ENCODE results near the gene FNDC3B.

Gene FNDC3B

DNA sequence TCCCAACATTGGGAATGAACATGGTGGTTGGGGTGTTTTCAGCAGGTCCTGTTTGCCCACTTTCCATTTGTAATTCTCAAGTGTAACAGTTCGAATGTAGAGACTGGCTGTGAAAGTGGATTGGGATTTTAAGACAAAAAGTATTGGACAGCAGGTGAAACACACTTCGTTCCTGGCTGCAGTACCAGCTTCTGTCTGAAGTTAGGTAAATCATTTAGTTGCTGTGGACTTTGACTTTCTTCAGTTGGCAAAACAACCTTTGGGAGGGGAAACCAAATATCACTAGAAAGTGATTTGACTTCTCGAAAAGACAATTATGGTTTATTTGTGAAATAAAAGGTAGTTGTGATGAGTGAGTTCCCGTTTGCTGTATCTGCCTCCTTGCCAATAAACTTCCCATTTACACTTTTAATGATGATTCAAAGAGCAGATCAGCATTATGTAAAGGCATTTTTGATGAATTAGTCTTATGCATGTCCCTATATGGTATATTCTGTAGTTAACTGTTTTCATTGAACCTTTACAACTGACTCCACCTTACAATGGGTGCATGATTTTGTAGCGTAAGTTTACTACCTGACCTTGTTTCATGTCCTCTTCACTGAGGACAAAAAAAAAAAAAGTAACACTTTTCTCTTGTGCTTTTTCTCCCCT, 34.0 kb downstream of the FNDC3B start:
- DNase-seq (ENCODE audit: low read depth in 2 of 2), result no peak

- DNase-seq (ENCODE audit: low read depth in 2 of 2), result no peak
Measured at GRCh38 chr3:172074032-172074431, 34.7 kb downstream of the FNDC3B start.

DNA sequence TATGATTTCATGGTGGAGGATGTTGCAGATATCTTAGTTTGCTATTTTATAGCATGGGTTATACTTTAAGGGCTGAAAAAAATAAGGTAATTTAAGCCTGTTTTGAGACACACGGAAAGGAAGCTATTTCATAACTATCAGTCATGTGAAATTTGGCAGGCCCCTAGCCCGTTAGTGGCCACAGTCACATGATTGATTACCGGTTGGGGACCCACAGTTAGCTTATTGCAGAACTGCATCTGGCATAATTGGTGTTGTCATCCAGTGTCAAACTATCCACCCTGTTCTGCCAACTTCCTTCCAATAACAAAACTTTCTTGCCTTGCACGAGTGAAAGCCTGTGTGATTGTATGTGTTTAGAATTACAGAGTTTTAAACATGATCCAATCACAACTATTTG, 35.2 kb downstream of the FNDC3B start:
- DNase-seq (ENCODE audit: low read depth in 2 of 2), result no peak

- DNase-seq (ENCODE audit: low read depth in 2 of 2), result no peak
Measured at GRCh38 chr3:172076212-172076611, 36.8 kb downstream of the FNDC3B start.

- DNase-seq (ENCODE audit: low read depth in 2 of 2), result no peak
Measured at GRCh38 chr3:172077197-172077757, 37.9 kb downstream of the FNDC3B start.

DNA sequence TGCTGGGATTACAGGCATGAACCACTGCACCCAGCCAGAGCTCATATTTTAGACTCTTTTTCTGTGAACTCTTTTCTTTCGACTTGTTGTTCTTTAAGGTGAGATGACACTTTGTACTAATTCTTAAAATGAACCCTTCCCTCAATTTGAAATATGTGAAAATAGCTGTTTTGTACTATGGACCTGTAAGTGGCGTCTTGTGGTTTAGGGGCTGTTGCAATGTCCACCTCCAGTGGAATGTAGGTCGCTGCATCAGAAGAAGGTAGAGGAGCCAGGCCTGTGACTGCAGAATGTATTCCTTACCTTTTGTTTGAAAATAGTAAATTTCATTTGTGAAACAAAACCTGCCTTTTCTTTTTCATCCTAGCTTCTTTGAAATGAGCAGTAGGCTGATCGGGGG, 38.9 kb downstream of the FNDC3B start:
- no peak for DNase-seq (ENCODE audit: low read depth in 2 of 2)

- no peak for DNase-seq (ENCODE audit: low read depth in 2 of 2)
Measured at GRCh38 chr3:172078721-172079120, 39.3 kb downstream of the FNDC3B start.

- no peak for DNase-seq (ENCODE audit: low read depth in 2 of 2)
Measured at GRCh38 chr3:172079326-172079976, 40.1 kb downstream of the FNDC3B start.

GRCh38 chr3:172080503-172080902, 41.1 kb downstream of the FNDC3B start:
- DNase-seq (ENCODE audit: low read depth in 2 of 2), result no peak

DNA sequence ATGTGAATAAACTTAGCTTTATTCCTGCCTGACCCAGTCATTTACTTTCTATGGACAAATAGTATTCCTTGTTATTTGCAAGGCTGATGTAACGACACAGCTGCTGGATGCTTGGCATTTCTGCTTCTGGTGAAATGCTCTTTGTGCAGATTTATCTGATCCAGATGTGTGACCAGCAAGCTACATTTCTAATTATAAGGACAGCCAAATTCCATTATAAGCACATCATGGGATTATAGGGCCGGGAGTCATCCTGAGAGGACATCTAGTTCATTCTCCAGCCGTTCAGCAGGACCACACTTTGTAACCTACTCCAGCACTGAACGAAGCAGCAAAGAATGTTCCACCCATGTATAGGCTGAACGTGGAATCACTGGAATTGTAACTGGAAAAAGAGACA, 42.9 kb downstream of the FNDC3B start:
- DNase-seq (ENCODE audit: low read depth in 2 of 2), result no peak

GRCh38 chr3:172082820-172083513, 43.6 kb downstream of the FNDC3B start:
- no peak for DNase-seq (ENCODE audit: low read depth in 2 of 2)

DNA sequence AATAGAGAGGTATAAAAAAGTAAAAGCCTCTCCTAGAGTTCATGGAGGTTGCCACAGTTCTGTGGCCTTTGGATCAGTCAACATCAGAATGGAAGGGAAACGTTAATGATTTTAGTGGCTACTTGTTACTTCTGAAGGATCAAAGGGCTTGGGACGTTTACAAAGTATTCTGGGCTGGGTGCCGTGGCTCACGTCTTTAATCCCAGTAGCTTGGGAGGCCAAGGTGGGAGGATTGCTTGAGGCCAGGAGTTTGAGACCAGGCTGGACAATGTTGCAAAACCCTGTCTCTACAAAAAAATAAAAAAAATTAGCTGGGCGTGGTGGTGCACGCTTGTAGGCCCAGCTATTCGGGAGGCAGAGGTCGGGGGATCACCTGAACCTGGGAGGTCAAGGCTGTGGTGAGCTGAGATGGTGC, 44.6 kb downstream of the FNDC3B start:
- DNase-seq (ENCODE audit: low read depth in 2 of 2), result no peak

GRCh38 chr3:172084871-172085556, 45.6 kb downstream of the FNDC3B start:
- no peak for DNase-seq (ENCODE audit: low read depth in 2 of 2)

GRCh38 chr3:172085557-172085895, 46.1 kb downstream of the FNDC3B start:
- no peak for DNase-seq (ENCODE audit: low read depth in 2 of 2)

GRCh38 chr3:172086071-172086470, 46.7 kb downstream of the FNDC3B start:
- no peak for DNase-seq (ENCODE audit: low read depth in 2 of 2)

GRCh38 chr3:172087198-172087597, 47.8 kb downstream of the FNDC3B start:
- DNase-seq (ENCODE audit: low read depth in 2 of 2), result no peak

DNA sequence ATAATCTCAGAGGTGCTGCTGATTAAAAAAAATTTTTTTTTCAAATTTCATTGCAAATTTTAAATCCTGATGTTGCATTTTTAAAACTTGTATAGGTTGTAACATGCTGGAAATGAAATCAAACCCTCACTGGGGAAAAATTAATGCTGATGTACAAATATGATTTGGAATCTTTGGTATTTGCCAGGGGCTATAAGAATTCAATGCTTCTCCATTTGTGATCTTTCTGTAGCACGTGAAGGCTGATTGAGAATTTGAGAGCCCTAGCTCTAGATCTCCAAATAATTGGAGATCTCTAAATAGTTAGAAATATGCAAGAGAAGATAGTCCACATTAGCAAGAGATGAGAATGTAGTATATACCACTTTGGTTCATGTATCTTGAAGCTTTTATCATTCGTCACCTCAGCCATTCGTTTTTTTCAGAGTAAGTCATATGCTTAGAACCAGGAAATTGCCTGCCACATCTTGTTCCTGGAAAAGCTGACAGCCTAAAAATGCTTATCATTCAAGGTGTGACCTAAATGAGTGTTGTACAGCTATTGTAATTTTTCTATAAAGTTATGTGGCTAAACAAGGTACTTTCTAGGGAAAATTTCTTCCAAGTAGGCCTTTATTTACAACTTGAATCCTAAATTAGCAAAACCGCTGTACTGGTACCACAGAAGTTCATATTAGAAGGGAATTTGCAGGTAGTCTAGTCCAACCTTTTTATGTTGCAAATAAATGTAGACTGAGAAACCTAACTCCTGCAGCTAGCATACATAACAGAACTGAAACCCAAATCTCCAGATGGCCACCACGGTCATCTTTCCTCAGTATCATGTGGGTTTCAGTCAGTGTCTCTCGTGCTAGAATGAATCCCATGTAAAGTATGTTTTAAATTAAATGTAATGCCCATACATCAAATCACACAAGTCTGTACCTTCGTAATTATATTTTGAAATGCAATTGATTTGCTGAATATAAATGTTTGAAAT, 48.5 kb downstream of the FNDC3B start:
- no peak for DNase-seq (ENCODE audit: low read depth in 2 of 2)

DNA sequence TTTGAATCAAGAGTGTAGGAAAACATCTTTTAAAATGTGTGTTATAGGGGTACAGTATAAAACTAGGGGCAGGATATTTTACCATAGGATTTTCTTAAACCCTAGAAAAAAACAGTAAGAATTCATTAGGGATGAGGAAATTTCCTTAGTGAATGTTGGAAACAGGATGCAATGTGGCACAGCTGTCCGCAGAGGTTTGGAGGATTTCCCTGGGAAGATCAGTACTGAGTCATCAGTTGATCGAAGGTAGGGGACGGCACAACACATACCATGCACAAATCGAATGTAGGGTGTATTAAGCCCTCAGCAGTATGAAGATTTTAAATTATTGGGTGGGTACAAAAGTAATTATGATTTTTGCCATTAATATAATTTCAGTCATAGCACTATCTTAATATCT, 49.9 kb downstream of the FNDC3B start:
- DNase-seq (ENCODE audit: low read depth in 2 of 2), result no peak

DNA sequence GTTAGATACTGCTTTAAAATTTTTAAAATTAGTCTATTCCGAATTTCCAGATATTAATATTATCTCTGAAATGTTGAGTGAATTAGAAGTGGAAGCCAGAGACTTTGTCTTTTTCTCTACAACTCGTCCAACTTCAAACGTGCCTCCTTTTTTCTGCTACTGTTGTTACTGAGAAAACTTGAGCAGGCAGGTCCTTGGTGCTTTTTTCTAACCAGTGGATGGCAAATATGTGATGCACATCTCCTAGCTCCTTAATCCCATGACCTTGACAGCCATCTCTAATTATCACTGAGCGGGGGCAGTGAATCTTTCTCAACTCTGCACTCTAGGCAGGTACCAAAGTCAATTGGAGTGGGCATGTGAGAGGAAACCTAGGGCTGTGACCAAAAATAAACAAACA, 50.7 kb downstream of the FNDC3B start:
- DNase-seq (ENCODE audit: low read depth in 2 of 2), result no peak

- DNase-seq (ENCODE audit: low read depth in 2 of 2), result no peak
Measured at GRCh38 chr3:172092658-172093057, 53.3 kb downstream of the FNDC3B start.
